HG02870 (cell line): ENCODE measurements around the gene IL10.

Experiments
- ATAC-seq: cut with Tn5 transposase; IDR thresholded peaks from one replicate; pipeline ENCODE4 v1.9.1; 2021; ENCODE audit warnings: mild to moderate bottlenecking, moderate library complexity; ENCODE audit not compliant: unreplicated experiment

Gene IL10

GRCh38 chr1:206772243-206772937 lies at the start of gene IL10:
Gene IL10, minus strand, starts transcription at chr1:206772494. Its CDS starts 59 bp downstream, at chr1:206772435.
- no peak for ATAC-seq

GRCh38 chr1:206821493-206821892 lies 49.2 kb upstream of the IL10 start:
- ATAC-seq = no peak

DNA sequence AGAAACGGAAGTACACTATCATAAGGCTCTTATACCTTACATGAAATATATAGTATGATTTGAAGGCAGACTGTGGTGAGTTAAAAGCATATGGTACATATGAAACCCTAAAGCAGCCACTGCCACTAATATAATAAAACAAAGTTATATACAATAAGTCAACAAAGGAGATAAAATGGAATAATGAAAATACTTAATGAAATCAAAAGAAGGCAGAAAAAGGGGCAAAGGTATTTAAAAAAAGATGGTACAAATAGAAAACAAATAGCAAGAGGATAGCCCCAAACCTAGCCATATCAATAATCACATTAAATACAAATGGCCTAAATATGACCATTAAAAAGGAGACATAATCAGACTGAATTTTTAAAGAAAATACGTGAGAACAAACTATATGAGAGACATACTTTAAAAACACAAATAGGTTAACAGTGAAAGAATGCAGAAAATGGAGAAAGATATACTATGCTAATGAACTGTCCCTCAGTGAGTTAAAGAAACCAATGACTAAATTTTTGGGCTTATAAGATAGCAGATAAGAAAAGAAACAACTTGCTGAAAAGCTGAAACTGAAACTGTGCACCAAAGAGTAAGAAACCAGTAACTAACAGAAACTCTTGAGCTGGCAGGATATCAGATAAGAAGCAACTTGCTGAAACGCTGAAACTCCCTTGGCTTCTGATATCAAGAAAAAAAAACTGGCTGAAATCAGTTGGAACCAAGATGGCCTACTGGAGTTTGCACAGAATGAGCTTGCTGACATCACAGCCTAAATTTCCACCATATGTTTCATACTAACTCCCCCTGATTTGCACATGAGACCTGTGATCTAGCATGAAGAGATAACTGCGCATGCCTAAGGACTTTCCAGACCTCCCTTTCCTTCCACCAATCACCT lies 44.3 kb upstream of the IL10 start:
- ATAC-seq = no peak

- ATAC-seq = no peak
Observed at GRCh38 chr1:206814716-206815341, 42.5 kb upstream of the IL10 start.

DNA sequence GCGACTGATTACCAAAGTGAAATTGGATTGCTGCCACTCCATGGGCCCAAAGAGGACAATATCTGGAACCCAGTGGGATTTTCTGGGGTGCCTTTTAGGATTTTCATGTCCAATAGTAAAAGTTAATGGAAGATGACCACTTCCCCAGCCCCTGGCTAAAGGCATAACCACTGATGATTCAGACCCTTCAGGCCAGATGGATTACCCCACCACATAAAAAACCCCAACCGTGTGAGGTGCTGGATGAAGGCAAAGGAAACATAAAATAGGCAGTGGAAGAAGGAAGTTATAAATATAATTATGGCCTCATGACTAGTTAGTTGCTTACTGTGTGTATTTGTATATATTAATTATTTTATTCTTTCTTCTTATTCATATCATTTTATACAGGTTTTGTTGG lies 40.2 kb upstream of the IL10 start:
- ATAC-seq = no peak

- ATAC-seq = no peak
Observed at GRCh38 chr1:206809504-206810084, 37.3 kb upstream of the IL10 start.

DNA sequence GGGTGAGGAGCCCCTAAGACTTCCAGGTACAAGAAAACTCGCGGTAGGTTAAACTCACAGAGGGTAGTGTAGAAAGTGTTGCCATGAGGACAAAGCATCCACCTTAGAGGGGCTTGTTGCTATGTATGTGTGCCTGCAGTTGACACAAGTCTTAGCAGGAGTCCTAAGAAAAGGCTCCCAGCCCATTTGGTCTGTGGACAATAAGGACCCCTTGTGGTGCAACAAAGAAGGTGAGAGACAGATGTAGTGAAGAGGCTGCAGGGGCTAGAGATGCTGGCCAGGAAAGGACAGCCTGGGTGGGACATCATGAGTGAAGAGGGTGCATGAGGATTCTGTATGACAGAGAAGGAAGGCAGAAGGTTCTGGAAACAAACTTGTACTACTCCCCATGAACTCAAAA lies 36.3 kb upstream of the IL10 start:
- no peak for ATAC-seq

DNA sequence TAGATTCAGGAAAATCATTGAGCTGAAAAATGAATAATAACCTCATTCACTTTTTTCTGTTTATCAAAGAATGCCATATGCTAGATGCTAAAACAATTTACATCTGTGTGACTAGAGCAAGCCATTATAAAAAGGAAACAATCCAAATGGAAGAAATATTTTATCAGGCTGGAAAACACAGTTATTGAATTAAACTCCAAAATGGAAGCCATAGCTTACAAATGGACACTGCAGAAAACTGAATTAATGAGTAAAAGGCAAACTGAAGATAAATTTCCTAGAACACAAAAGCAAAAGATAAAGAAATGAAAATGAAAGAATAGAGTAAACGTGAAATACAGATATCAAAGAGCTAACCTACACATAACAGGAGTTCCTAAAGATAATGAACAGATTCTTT lies 33.1 kb upstream of the IL10 start:
- ATAC-seq = no peak

DNA sequence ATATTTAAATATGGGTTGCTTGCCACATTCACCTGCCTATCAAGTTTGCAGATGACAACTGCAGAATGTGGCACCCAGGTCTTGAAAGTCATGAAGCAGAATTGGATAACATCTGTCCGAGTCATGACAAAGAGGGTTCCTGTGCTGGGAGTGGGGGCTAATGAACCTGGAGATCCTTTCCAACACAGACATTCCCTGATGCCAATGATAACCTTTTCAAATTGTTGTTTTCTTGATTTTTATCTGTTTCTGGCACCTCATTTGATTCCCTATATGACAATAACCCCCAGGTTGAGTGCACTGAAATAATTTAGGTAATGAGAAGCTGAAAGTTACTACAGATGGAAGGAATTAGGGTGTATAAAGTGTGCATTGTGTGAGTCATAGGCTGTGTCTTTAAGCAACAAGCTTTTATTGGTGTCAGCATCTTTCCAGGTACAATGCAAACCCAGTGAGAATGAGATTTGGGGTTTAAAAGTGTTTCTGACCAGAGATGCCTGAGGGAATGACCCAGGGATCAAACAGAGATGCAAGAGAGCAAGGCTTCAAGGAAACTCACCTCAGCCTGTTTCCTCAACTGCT lies 32.0 kb upstream of the IL10 start:
- ATAC-seq = no peak

DNA sequence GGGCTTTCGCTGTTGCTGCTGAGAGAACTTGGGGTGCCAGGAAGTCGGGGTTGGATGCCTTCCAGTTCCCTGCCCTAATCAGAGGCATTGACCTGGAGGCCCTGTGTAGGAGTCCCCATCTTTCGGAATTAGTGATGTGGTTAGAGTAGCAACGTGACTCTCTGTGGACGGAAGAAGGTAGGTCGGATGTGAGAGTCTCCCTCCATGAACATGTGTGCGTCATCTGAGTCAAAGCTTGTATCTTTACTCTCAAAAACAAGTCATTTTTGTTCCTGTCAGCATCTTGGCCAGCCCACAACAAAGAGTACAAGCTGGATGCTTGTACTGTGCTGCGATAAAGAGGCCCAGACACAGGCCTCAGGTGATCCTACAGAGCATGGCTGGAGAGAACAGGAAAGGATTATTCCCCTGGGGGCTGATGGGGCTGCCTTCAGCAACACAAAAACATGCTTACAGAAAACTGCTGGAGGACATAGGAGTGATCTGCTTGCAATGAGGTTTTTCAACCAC lies 31.0 kb upstream of the IL10 start:
- ATAC-seq = peak; percentile 97

- no peak for ATAC-seq
Observed at GRCh38 chr1:206802401-206802800, 30.1 kb upstream of the IL10 start.

DNA sequence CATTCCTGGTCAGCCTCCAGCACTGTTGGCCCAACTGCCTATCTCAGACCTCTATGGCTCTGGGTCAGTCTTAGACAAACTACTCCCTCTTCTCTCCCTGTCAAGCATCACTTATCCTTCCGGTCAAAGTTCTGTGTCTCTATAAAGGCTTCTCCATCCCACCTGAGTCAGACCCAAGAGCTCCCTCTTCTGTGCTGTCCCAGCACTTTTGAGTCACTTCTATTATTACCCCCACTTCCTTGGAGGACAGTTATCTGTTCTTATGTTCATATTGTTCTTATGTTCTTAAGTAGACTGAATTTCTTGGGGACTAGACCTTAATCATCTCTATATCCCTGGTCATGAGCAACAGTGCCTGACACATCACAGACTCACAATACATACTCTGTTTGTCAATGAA lies 29.2 kb upstream of the IL10 start:
- no peak for ATAC-seq

DNA sequence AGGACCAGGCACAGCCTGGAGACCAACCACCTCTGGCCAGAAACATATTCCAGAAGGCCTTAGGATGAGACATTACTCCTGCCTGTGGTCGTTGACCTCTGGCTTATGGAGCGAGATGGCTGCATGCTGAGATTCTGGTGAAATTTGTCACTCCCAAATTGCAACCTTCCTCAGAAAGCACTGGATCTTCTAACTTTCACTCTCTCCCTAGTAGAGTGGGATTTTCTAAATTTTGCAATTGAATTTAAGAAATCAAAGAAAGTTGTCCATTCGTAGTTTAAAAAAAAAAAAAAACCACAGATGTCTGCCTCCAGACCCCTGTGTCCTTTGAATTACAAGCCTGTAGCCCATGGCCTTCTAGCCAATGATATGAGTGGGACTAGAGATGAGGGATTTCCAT lies 28.6 kb upstream of the IL10 start:
- ATAC-seq = no peak

- ATAC-seq = no peak
Observed at GRCh38 chr1:206800411-206800810, 28.1 kb upstream of the IL10 start.

GRCh38 chr1:206799311-206799710 lies 27.0 kb upstream of the IL10 start:
- no peak for ATAC-seq

- ATAC-seq = no peak
Observed at GRCh38 chr1:206798384-206798996, 26.2 kb upstream of the IL10 start.

GRCh38 chr1:206797534-206798383 lies 25.5 kb upstream of the IL10 start:
- ATAC-seq = no peak

- no peak for ATAC-seq
Observed at GRCh38 chr1:206796981-206797402, 24.7 kb upstream of the IL10 start.

GRCh38 chr1:206796116-206796515 lies 23.8 kb upstream of the IL10 start:
- no peak for ATAC-seq
